OCI-LY1 (cell line): ENCODE results near the gene PLD6.

Experiments
- EZH2 ChIP-seq: fragments of 200-600 bp; sonication (generic), shearing (Covaris generic); IDR thresholded peaks from 2 replicates; pipeline ENCODE4 v1.8.0; 2017; ENCODE audit warnings: borderline replicate concordance, mixed run types, mild to moderate bottlenecking, antibody characterized with exemption, low read length, moderate library complexity, mixed read lengths
- TF ChIP-seq, protein P1 (sequence below): fragments of 200-600 bp; sonication (generic), shearing (Covaris generic); IDR thresholded peaks from 2 replicates; pipeline ENCODE4 v1.5.1; 2017; ENCODE audit warnings: mild to moderate bottlenecking, antibody characterized with exemption, low read length, moderate library complexity, mixed read lengths

DNA sequence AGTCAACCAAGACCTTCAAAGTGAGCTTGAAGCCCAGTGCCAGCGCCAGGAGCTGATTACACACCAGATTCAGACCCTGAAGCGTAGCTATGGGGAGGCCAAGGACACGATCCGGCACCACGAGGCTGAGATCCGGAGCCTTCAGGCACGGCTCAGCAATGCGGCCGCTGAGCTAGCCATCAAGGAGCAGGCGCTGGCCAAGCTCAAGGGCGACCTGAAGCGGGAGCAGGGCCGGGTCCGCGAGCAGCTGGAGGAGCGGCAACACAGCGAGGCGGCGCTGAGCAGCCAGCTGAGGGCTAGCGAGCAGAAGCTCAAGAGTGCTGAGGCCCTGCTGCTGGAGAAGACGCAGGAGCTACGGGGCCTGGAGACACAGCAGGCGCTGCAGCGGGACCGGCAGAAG lies 42.0 kb downstream of the PLD6 start:
- TF ChIP-seq, protein P1, sequence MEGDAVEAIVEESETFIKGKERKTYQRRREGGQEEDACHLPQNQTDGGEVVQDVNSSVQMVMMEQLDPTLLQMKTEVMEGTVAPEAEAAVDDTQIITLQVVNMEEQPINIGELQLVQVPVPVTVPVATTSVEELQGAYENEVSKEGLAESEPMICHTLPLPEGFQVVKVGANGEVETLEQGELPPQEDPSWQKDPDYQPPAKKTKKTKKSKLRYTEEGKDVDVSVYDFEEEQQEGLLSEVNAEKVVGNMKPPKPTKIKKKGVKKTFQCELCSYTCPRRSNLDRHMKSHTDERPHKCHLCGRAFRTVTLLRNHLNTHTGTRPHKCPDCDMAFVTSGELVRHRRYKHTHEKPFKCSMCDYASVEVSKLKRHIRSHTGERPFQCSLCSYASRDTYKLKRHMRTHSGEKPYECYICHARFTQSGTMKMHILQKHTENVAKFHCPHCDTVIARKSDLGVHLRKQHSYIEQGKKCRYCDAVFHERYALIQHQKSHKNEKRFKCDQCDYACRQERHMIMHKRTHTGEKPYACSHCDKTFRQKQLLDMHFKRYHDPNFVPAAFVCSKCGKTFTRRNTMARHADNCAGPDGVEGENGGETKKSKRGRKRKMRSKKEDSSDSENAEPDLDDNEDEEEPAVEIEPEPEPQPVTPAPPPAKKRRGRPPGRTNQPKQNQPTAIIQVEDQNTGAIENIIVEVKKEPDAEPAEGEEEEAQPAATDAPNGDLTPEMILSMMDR = no peak
- no peak for TF ChIP-seq EZH2
